ENCODE results near the gene AP1B1.

AP1B1 gene

GRCh38 chr22:29394931-29395581 lies 6.7 kb upstream of the AP1B1 start:
- TF ChIP-seq CTCF (conservative IDR thresholded peaks at IDR 0.05) (peak; percentile 94), ZFX (IDR thresholded peaks at IDR 0.05) (no peak)

GRCh38 chr22:29393019-29393608 lies 4.7 kb upstream of the AP1B1 start:
- H3K27ac ChIP-seq = no peak overlapping the region
- TF ChIP-seq ZFX (IDR thresholded peaks at IDR 0.05) (no peak), CTCF (conservative IDR thresholded peaks at IDR 0.05) (no peak)

More at GRCh38 chr22:29394931-29395581, 6.7 kb upstream of the AP1B1 start:
- no peak overlapping the region for H3K27ac ChIP-seq

GRCh38 chr22:29391546-29391945 lies 3.2 kb upstream of the AP1B1 start:
- no peak overlapping the region for H3K27ac ChIP-seq
- no peak for TF ChIP-seq CTCF (conservative IDR thresholded peaks at IDR 0.05)
- no peak for TF ChIP-seq ZFX (IDR thresholded peaks at IDR 0.05)

GRCh38 chr22:29390270-29390669 lies 1.9 kb upstream of the AP1B1 start:
- H3K27ac ChIP-seq = no peak overlapping the region
- no peak for TF ChIP-seq ZFX (IDR thresholded peaks at IDR 0.05)
- TF ChIP-seq CTCF (conservative IDR thresholded peaks at IDR 0.05) = no peak

- TF ChIP-seq ZFX (IDR thresholded peaks at IDR 0.05) (no peak), CTCF (conservative IDR thresholded peaks at IDR 0.05) (no peak)
- peak overlapping the region; percentile 90 for H3K27ac ChIP-seq
Observed at GRCh38 chr22:29388759-29389090, 355 bp upstream of the AP1B1 start.

GRCh38 chr22:29386708-29387107 lies 1.7 kb downstream of the AP1B1 start:
- TF ChIP-seq ZFX (IDR thresholded peaks at IDR 0.05) (no peak), CTCF (conservative IDR thresholded peaks at IDR 0.05) (no peak)
- H3K27ac ChIP-seq = peak overlapping the region; percentile 52; the same call in 1 of the 2 replicates

GRCh38 chr22:29385748-29386147 lies 2.6 kb downstream of the AP1B1 start:
- TF ChIP-seq ZFX (IDR thresholded peaks at IDR 0.05) = no peak
- no peak for TF ChIP-seq CTCF (conservative IDR thresholded peaks at IDR 0.05)
- peak overlapping the region; percentile 52 for H3K27ac ChIP-seq
